Spleen (tissue), 11 donors: Measurements from ENCODE around the gene CLMN. TPM values are rescaled to one million over a fixed set of nuclear protein-coding genes. Genes with fewer than 3 reads are reported as not detected.

Source experiments
- DNase-seq: peaks from one replicate; pipeline ENCODE4 v3.0.0-alpha.2; 2020
- H3K27ac ChIP-seq, 8 donors: fragments of 200-600 bp; sonication (generic) in 7 of 8; 1 replicate in 4 of 8; 2 replicates in 4 of 8; pipeline versions ENCODE4 v1.5.0 to v1.8.0; 2016 to 2021; ENCODE audit warnings: inconsistent platforms in 4 of 8, mild to moderate bottlenecking in 4 of 8, moderate library complexity in 1 of 8
- H3K27me3 ChIP-seq, 7 donors: fragments of 200-600 bp; sonication (generic) in 6 of 7; replicated peaks in 1 of 7; 1 replicate in 4 of 7; 2 replicates in 3 of 7; pipeline versions ENCODE4 v1.5.0 to v1.8.0; 2016 to 2021; ENCODE audit warnings: inconsistent platforms in 3 of 7, mild to moderate bottlenecking in 1 of 7
- H3K36me3 ChIP-seq, 6 donors: fragments of 200-600 bp; sonication (generic) in 5 of 6; 1 replicate in 4 of 6; 2 replicates in 2 of 6; pipeline versions ENCODE4 v1.5.0 to v1.8.0; 2016 to 2021; ENCODE audit warnings: inconsistent platforms in 2 of 6
- H3K4me1 ChIP-seq, 6 donors: fragments of 200-600 bp; sonication (generic) in 5 of 6; 1 replicate in 3 of 6; 2 replicates in 3 of 6; pipeline versions ENCODE4 v1.5.0 to v1.8.0; 2016 to 2021; ENCODE audit warnings: inconsistent platforms in 3 of 6
- H3K4me3 ChIP-seq, 8 donors: fragments of 200-600 bp; sonication (generic) in 7 of 8; 1 replicate in 4 of 8; 2 replicates in 4 of 8; pipeline versions ENCODE4 v1.5.0 to v1.8.0; 2016 to 2021; ENCODE audit warnings: inconsistent platforms in 4 of 8, mild to moderate bottlenecking in 4 of 8, moderate library complexity in 2 of 8
- H3K9me3 ChIP-seq, 8 donors: fragments of 200-600 bp; sonication (generic) in 7 of 8; 1 replicate in 4 of 8; 2 replicates in 4 of 8; pipeline versions ENCODE4 v1.5.0 to v1.8.0; 2016 to 2021; ENCODE audit warnings: inconsistent platforms in 4 of 8
- POLR2A ChIP-seq, 3 donors: fragments of 450-650 bp; IDR thresholded peaks; one replicate each; pipeline ENCODE4 v1.5.1; 2017; ENCODE audit warnings: antibody characterized with exemption in 3 of 3, mild to moderate bottlenecking in 1 of 3
- POLR2AphosphoS5 ChIP-seq, 3 donors: sonication (generic); formaldehyde crosslinking; IDR thresholded peaks; one replicate each; pipeline ENCODE4 v1.5.1; 2017; ENCODE audit warnings: antibody characterized with exemption in 3 of 3
- WGBS, 5 donors: extraction: QIAGEN DNeasy Blood & Tissue Kit in 3 of 5; methylation state at CpG; one replicate each; pipeline versions ENCODE4 v1.1.5 to v1.1.7; 2013 to 2018; 5-methylcytosine and 5-hydroxymethylcytosine counted together
- intact Hi-C: fragments of 100-400 bp; cut with DNase I; formaldehyde crosslinking; loops from one replicate; pipeline ENCODE4 v1.15.0; 2023; ENCODE audit warnings: low total_unique reads
- polyA plus RNA-seq, 3 donors: library from polyadenylated mRNA; stranded (reverse); fragments of 200-250 nt; gene quantifications; one replicate each; pipeline ENCODE4 v1.2.1, GENCODE V29; 2013
- total RNA-seq, 7 donors: library from RNA; depleted of rRNA in 3 of 7; stranded (reverse); fragments of >200 nt in 3 of 7; fragmentation: NEBNext Ultra II Directional in 4 of 7; extraction: Animal tissue kit (Norgen Biotek cat#: 25700) in 4 of 7; gene quantifications; one replicate each; pipeline versions ENCODE4 v1.1.0 to v1.2.1, GENCODE V29; 2016 to 2021
- TF ChIP-seq, protein P1 (sequence below), 11 experiments: fragments of 200-600 bp in 7 of 11; fragments of 450-650 bp in 4 of 11; sonication (generic) in 4 of 11; IDR thresholded peaks in 8 of 11; conservative IDR thresholded peaks in 3 of 11; 1 replicate in 7 of 11; 2 replicates in 4 of 11; pipeline versions ENCODE4 v1.4.0 to v1.8.0; 2016 to 2021; ENCODE audit warnings: antibody characterized with exemption in 11 of 11, inconsistent platforms in 4 of 11, mild to moderate bottlenecking in 1 of 11
- donor health status: healthy with polysubstance abuse.
- donor health status: DM: no; HTN: no; CAD: no; lungs with moderate emphysema.
- donor health status: DM: no; HTN: no; CAD: no.
- donor health status: Bipolar disorder and iron deficiency.
- donor health status: healthy.
- donor health status: DM: no; HTN: no; CAD: no.
- donor health status: DM: yes; HTN: yes; CAD: no.

Gene CLMN
- total and polyA plus RNA-seq, 10 donors, result 2.7 to 21.4 (median 14.8) TPM

DNA sequence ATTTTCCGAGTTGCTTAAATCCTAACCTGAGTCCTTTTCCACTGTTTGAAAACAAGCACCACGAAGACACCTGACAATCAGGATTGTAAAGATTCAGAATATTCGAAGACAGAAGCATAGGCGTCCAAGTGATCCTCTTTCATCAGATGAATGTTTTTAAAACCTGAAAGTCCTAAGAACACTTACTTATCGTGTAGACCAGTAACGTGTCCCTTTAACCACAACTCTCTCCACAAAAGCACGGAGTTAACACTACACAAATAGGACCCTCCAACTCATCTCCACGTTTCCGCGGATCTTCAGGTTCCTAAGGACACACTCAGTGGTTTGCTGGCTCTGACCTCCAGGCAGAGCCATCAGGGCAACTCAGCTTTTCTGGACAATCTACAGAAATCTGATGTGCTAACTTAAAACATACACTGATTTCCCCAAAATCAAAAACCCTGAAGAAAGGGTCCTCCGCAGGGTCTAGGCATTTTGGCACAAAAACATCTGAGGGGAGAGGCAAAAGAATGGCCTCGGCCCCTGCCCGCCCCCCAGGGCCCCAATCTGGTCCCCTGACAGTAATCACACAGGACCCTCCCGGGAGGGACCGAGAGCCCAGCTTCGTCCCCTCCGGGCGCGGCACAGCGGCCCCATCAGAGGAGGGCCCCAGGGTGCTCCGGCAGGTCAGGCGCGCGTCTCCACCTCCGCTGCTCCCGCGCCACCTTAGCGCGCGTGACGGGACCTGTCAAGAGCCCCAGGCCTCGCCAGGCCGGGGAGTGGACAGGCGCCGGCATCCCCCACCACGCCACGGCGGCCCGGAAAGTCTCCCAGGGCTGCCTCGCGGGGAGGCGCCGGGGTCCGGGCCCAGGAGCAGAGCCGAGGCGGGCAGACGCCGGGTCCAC lies 163.3 kb downstream of the CLMN start:
- H3K27me3 ChIP-seq, result no peaks in the 10 kb centered on the region
- no peaks in the 10 kb centered on the region for H3K9me3 ChIP-seq
- no peaks in the 10 kb centered on the region for H3K36me3 ChIP-seq
- H3K4me3 ChIP-seq, result peak overlapping the region; percentile 54 to 91 (median 82)
- TF ChIP-seq POLR2AphosphoS5 (IDR thresholded peaks at IDR 0.05), result peak in 1 of 3 donors; percentile 37
- no peak for TF ChIP-seq POLR2A (IDR thresholded peaks at IDR 0.05)
- TF ChIP-seq, protein P1, sequence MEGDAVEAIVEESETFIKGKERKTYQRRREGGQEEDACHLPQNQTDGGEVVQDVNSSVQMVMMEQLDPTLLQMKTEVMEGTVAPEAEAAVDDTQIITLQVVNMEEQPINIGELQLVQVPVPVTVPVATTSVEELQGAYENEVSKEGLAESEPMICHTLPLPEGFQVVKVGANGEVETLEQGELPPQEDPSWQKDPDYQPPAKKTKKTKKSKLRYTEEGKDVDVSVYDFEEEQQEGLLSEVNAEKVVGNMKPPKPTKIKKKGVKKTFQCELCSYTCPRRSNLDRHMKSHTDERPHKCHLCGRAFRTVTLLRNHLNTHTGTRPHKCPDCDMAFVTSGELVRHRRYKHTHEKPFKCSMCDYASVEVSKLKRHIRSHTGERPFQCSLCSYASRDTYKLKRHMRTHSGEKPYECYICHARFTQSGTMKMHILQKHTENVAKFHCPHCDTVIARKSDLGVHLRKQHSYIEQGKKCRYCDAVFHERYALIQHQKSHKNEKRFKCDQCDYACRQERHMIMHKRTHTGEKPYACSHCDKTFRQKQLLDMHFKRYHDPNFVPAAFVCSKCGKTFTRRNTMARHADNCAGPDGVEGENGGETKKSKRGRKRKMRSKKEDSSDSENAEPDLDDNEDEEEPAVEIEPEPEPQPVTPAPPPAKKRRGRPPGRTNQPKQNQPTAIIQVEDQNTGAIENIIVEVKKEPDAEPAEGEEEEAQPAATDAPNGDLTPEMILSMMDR (IDR thresholded peaks at IDR 0.05 in 8 of 11, conservative IDR thresholded peaks at IDR 0.05 in 3 of 11), result no peak
- peak overlapping the region; percentile 90 to 98 (median 96) for H3K27ac ChIP-seq
- 1 to 6% (median 2%) methylated on average over 14 to 48 of the region's 48 CpGs for WGBS, 5 donors
- peaks cover 17 to 70% (median 59%) of the 10 kb centered on the region in 6 donors for H3K4me1 ChIP-seq
- DNase-seq, result peak; percentile 93
- intact Hi-C loops, result no loop called here

DNA sequence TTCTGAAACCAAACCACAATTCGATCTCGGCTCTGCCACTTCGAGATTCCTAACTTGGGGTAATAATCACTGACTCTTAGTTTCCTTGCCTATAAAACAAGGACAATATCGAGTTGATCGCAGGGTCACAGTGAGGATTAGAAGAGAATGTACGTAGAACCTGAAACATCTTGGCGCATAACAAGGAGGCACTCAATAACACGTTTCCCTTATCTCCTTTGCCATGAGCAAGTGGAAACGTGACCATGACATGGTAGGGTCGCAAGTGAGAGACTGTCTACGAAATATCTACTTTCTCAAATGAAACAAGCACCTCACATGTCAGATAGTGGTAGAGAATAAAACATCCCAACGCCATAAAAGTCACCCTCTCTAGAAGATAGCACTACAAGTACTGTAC lies 164.7 kb downstream of the CLMN start:
- WGBS, 5 donors, result 85 to 89% (median 88%) methylated on average over 12 of the region's 12 CpGs
- Histone ChIP-seq H3K36me3 (no peaks in the 10 kb centered on the region), H3K27me3 (no peaks in the 10 kb centered on the region), H3K4me1 (peaks cover 17 to 83% (median 73%) of the 10 kb centered on the region in 6 donors), H3K27ac (no peak overlapping the region), H3K9me3 (no peaks in the 10 kb centered on the region), H3K4me3 (peak overlapping the region in 5 of 8 donors; percentile 10 to 91 (median 86))
- intact Hi-C loops, result no loop called here
- DNase-seq, result no peak
- TF ChIP-seq POLR2A (IDR thresholded peaks at IDR 0.05), result no peak
- no peak for TF ChIP-seq POLR2AphosphoS5 (IDR thresholded peaks at IDR 0.05)
- TF ChIP-seq, protein P1 (IDR thresholded peaks at IDR 0.05 in 8 of 11, conservative IDR thresholded peaks at IDR 0.05 in 3 of 11), result no peak

DNA sequence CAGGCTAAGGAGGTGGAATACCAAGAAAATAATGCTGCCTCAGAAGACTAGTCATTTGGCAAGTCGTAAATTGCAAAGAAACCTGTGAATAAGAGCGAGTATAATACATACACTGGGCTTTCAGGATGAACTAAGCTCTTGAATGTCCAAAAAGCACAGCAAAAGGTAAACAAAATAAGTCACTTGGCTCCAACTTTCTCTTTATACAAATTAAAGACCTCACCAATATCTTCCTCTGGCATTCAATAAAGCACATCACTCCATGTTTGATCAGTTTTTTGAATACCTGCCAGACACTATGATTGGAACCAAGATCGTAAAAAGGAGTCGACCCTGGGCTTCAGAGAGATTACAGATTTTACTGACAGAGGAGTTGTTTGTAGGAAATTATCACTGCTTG lies 165.8 kb downstream of the CLMN start:
- WGBS, 5 donors, result 83 to 92% (median 88%) methylated on average over 4 of the region's 4 CpGs
- Histone ChIP-seq H3K27ac (no peak overlapping the region), H3K4me1 (peaks cover 17 to 89% (median 77%) of the 10 kb centered on the region in 6 donors), H3K27me3 (no peaks in the 10 kb centered on the region), H3K36me3 (no peaks in the 10 kb centered on the region), H3K4me3 (no peak overlapping the region), H3K9me3 (no peaks in the 10 kb centered on the region)
- intact Hi-C loops, result no loop called here
- no peak for DNase-seq
- TF ChIP-seq POLR2AphosphoS5 (IDR thresholded peaks at IDR 0.05) (no peak), POLR2A (IDR thresholded peaks at IDR 0.05) (no peak)
- TF ChIP-seq, protein P1 (IDR thresholded peaks at IDR 0.05 in 8 of 11, conservative IDR thresholded peaks at IDR 0.05 in 3 of 11), result no peak

DNA sequence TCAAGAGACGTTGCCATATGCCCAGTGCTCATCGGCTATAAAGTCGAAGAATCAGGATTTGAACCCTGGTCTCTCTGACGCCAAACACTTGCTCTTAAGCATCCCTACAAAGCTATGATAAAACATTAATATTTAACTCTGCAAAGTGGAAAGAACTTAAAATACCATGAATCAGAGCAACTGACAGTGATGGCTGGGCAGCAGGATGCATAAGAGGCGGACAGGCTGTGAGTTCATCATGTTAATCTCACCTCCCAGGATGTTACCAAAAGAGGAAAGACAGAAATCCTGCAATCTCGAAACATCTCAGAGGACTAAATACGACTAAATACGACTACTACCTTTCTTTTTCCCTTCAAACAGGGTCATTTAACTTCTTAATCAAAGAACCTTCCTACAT lies 168.1 kb downstream of the CLMN start:
- Histone ChIP-seq H3K27ac (no peak overlapping the region), H3K4me1 (peaks cover 9 to 100% (median 81%) of the 10 kb centered on the region in 6 donors), H3K9me3 (peaks cover 0 to under 1% (median 0%) of the 10 kb centered on the region in 8 donors), H3K4me3 (no peak overlapping the region), H3K36me3 (peaks cover 0 to 2% (median 0%) of the 10 kb centered on the region in 6 donors), H3K27me3 (no peaks in the 10 kb centered on the region)
- TF ChIP-seq, protein P1 (IDR thresholded peaks at IDR 0.05 in 8 of 11, conservative IDR thresholded peaks at IDR 0.05 in 3 of 11), result no peak
- TF ChIP-seq POLR2AphosphoS5 (IDR thresholded peaks at IDR 0.05) (no peak), POLR2A (IDR thresholded peaks at IDR 0.05) (no peak)
- WGBS, 5 donors, result 67 to 84% (median 72%) methylated on average over 8 of the region's 8 CpGs
- DNase-seq, result no peak
- intact Hi-C loops, result no loop called here
